NCI-H82 treated with DMSO at 0.1 percent for 48 hours (cell line): ENCODE measurements around the gene FBXO17.
"Not testable (repeated sequence)": the region's sequence is repeated elsewhere in the genome, so short reads cannot be mapped to it uniquely, and the experiment has no call there.

Experiments
- DNase-seq: peaks from one replicate; lab custom pipeline; 2025; ENCODE audit not compliant: unreplicated experiment; lab: John Stamatoyannopoulos, UW

FBXO17 gene

GRCh38 chr19:38980583-38981374 lies 5.2 kb upstream of the FBXO17 start:
- DNase-seq: no peak

- DNase-seq: no peak
Measured at GRCh38 chr19:38979812-38980211, 4.3 kb upstream of the FBXO17 start.

GRCh38 chr19:38978326-38978689 lies 2.8 kb upstream of the FBXO17 start:
- no peak for DNase-seq

GRCh38 chr19:38977445-38978325 lies 2.1 kb upstream of the FBXO17 start:
- no peak for DNase-seq

- peak; percentile 61 for DNase-seq
Measured at GRCh38 chr19:38975861-38976271, 324 bp upstream of the FBXO17 start.

- no peak for DNase-seq
Measured at GRCh38 chr19:38974624-38975213, 823 bp downstream of the FBXO17 start.

GRCh38 chr19:38971672-38972071 lies 3.9 kb downstream of the FBXO17 start:
- DNase-seq: no peak

GRCh38 chr19:38970664-38971532 lies 4.6 kb downstream of the FBXO17 start:
- DNase-seq: no peak

GRCh38 chr19:38966149-38966548 lies 9.4 kb downstream of the FBXO17 start:
- not testable (repeated sequence) for DNase-seq

GRCh38 chr19:38964738-38965137 lies 10.8 kb downstream of the FBXO17 start:
- no peak for DNase-seq

GRCh38 chr19:38959618-38960017 lies 15.9 kb downstream of the FBXO17 start:
- no peak for DNase-seq

- no peak for DNase-seq
Measured at GRCh38 chr19:38958301-38958700, 17.2 kb downstream of the FBXO17 start.

- DNase-seq: no peak
Measured at GRCh38 chr19:38956264-38956663, 19.3 kb downstream of the FBXO17 start.

- no peak for DNase-seq
Measured at GRCh38 chr19:38953677-38954076, 21.9 kb downstream of the FBXO17 start.

GRCh38 chr19:38952395-38953165 lies 23.0 kb downstream of the FBXO17 start:
- DNase-seq: peak; percentile 31

GRCh38 chr19:38951187-38951586 lies 24.4 kb downstream of the FBXO17 start:
- DNase-seq: no peak

- DNase-seq: peak; percentile 87
Measured at GRCh38 chr19:38949580-38950367, 25.8 kb downstream of the FBXO17 start.

- DNase-seq: no peak
Measured at GRCh38 chr19:38946229-38947010, 29.1 kb downstream of the FBXO17 start.
